ENCODE results near the gene WDR17.

DNA sequence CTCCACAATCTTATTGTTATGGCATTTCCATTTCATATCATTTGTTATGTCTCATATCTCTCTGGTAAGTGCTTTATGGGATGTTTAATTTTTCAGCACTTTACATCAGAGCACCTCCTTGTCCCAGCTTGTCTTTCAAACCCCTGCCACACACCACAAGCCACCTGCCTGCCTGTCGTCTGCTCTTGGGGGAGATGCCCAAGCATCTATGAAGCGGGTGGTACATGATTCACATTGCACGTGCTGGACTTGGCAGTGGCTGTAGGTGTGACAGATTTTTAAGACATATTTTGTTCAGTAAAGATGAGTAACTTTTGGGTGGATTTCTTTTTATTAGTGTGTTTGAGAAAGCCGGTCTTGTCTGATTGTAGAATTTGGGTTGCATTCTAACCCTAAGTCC, 143.9 kb downstream of the WDR17 start:
- TF ChIP-seq, protein P1, sequence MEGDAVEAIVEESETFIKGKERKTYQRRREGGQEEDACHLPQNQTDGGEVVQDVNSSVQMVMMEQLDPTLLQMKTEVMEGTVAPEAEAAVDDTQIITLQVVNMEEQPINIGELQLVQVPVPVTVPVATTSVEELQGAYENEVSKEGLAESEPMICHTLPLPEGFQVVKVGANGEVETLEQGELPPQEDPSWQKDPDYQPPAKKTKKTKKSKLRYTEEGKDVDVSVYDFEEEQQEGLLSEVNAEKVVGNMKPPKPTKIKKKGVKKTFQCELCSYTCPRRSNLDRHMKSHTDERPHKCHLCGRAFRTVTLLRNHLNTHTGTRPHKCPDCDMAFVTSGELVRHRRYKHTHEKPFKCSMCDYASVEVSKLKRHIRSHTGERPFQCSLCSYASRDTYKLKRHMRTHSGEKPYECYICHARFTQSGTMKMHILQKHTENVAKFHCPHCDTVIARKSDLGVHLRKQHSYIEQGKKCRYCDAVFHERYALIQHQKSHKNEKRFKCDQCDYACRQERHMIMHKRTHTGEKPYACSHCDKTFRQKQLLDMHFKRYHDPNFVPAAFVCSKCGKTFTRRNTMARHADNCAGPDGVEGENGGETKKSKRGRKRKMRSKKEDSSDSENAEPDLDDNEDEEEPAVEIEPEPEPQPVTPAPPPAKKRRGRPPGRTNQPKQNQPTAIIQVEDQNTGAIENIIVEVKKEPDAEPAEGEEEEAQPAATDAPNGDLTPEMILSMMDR (conservative IDR thresholded peaks at IDR 0.05 in 1 of 2, IDR thresholded peaks at IDR 0.05 in 1 of 2; ENCODE audit: extremely low read depth in 1 of 2, insufficient read depth in 1 of 2, low read depth in 1 of 2, low read length in 2 of 2) = no peak
- no peak for TF ChIP-seq EZH2 (IDR thresholded peaks at IDR 0.05; ENCODE audit: borderline replicate concordance, low read length)

Data from mammary epithelial cell (primary cell).